Transverse colon (tissue), 3 donors: ENCODE results near the gene DYNC2H1.

ENCODE experiments used
- CTCF ChIP-seq, 5 experiments: fragments of 200-600 bp in 3 of 5; fragments of 450-650 bp in 2 of 5; sonication (generic) in 3 of 5; IDR thresholded peaks; 1 replicate in 2 of 5; 2 replicates in 3 of 5; pipeline ENCODE4 v1.5.1; 2016 to 2017; ENCODE audit warnings: antibody characterized with exemption in 5 of 5, inconsistent platforms in 3 of 5, mild to moderate bottlenecking in 2 of 5, moderate library complexity in 1 of 5
- POLR2A ChIP-seq: fragments of 450-650 bp; IDR thresholded peaks from one replicate; pipeline ENCODE4 v1.6.1; 2016; ENCODE audit warnings: antibody characterized with exemption, mild to moderate bottlenecking, moderate library complexity

- TF ChIP-seq CTCF (IDR thresholded peaks at IDR 0.05) (no peak), POLR2A (no peak)
Measured at GRCh38 chr11:103384652-103385051, 275.4 kb downstream of the DYNC2H1 start.
